ENCODE measurements around the gene OR6V1. TPM values are rescaled to one million over a fixed set of nuclear protein-coding genes. Genes with fewer than 3 reads are reported as not detected.

OR6V1 gene
- total RNA-seq, 4 donors from 2014 or later = not detected

- Histone ChIP-seq H3K27ac (no peak overlapping the region), H3K36me3 (no peaks in the 10 kb centered on the region), H3K4me3 (no peak overlapping the region), H3K27me3 (no peaks in the 10 kb centered on the region), H3K9me3 (no peaks in the 10 kb centered on the region), H3K4me1 (no peaks in the 10 kb centered on the region)
- intact Hi-C loops (cut with DNase I; ENCODE audit: low total_unique reads) = loop anchor here (10.0 kb wide), 1 partner anchor 207 kb away; no protein-coding TSS in a partner anchor
- TF ChIP-seq POLR2A (IDR thresholded peaks at IDR 0.05) (no peak), CTCF (IDR thresholded peaks at IDR 0.05) (peak; percentile 87 to 93 (median 90))
- peak; percentile 67 to 72 for DNase-seq
Observed at GRCh38 chr7:143008007-143008901, 43.9 kb upstream of the OR6V1 start.

- Histone ChIP-seq H3K4me1 (no peaks in the 10 kb centered on the region), H3K36me3 (no peaks in the 10 kb centered on the region), H3K27ac (no peak overlapping the region), H3K27me3 (no peaks in the 10 kb centered on the region), H3K9me3 (no peaks in the 10 kb centered on the region), H3K4me3 (no peak overlapping the region)
- intact Hi-C loops (cut with DNase I; ENCODE audit: low total_unique reads) = no loop called here
- TF ChIP-seq POLR2A (IDR thresholded peaks at IDR 0.05) (no peak), CTCF (IDR thresholded peaks at IDR 0.05) (no peak)
- no peak for DNase-seq
Observed at GRCh38 chr7:143012001-143012400, 40.1 kb upstream of the OR6V1 start.

GRCh38 chr7:143012409-143012808 lies 39.7 kb upstream of the OR6V1 start:
- intact Hi-C loops (cut with DNase I; ENCODE audit: low total_unique reads) = no loop called here
- no peaks in the 10 kb centered on the region for H3K27me3 ChIP-seq
- no peak for DNase-seq
- no peaks in the 10 kb centered on the region for H3K36me3 ChIP-seq
- no peaks in the 10 kb centered on the region for H3K9me3 ChIP-seq
- no peak for TF ChIP-seq POLR2A (IDR thresholded peaks at IDR 0.05)
- no peak for TF ChIP-seq CTCF (IDR thresholded peaks at IDR 0.05)
- H3K4me1 ChIP-seq = no peaks in the 10 kb centered on the region
- no peak overlapping the region for H3K4me3 ChIP-seq
- peak overlapping the region in 1 of 2 donors; percentile 72 for H3K27ac ChIP-seq

DNA sequence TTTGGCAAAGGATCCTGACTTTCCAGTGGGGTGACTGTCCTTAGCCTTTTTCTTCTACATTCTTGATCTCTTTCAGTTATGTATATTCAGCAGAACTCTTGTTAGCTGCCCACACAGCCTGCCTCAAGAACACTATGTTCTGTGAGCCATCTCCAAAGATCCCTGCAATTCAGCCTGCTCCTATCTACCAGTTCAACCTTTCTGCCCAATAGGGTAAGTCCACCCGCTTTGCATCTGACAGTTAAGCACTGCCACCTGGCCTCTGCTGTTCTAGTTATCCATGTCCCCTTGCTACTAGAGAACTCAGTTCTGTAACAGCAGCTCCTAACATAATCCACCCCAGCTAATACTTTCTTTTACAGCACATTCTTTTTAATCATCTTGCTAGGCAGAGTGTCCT lies 38.7 kb upstream of the OR6V1 start:
- intact Hi-C loops (cut with DNase I; ENCODE audit: low total_unique reads) = no loop called here
- no peaks in the 10 kb centered on the region for H3K4me1 ChIP-seq
- H3K27me3 ChIP-seq = no peaks in the 10 kb centered on the region
- H3K36me3 ChIP-seq = no peaks in the 10 kb centered on the region
- peak in 1 of 2 donors; percentile 25 for DNase-seq
- H3K27ac ChIP-seq = peak overlapping the region; percentile 39 to 72
- TF ChIP-seq CTCF (IDR thresholded peaks at IDR 0.05) (no peak), POLR2A (IDR thresholded peaks at IDR 0.05) (no peak)
- H3K9me3 ChIP-seq = no peaks in the 10 kb centered on the region
- no peak overlapping the region for H3K4me3 ChIP-seq

DNA sequence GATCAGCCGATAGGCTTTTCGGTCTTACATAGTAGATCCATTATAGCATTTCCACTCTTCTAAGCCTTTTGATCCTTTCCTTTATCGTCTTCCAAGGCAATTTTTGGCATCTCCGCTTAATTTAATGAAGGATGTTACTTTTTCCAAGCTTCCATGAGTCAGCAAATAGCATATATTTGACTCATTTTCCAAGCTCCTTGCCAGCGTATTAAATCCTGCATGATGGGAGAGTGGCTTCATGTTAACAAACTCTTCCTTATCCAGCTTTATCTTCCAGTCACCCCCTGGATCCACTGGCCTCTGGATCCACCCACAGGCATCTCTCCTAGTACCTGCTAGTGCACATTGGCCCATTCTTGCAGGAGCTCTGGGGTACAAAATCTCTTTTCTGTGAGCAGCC lies 38.2 kb upstream of the OR6V1 start:
- Histone ChIP-seq H3K27me3 (no peaks in the 10 kb centered on the region), H3K4me3 (no peak overlapping the region), H3K27ac (peak overlapping the region; percentile 39 to 72), H3K9me3 (no peaks in the 10 kb centered on the region), H3K4me1 (no peaks in the 10 kb centered on the region), H3K36me3 (no peaks in the 10 kb centered on the region)
- no peak for DNase-seq
- no peak for TF ChIP-seq CTCF (IDR thresholded peaks at IDR 0.05)
- no peak for TF ChIP-seq POLR2A (IDR thresholded peaks at IDR 0.05)
- intact Hi-C loops (cut with DNase I; ENCODE audit: low total_unique reads) = no loop called here

Measured in uterus (tissue), 4 donors.